HFFc6 (cell line): ENCODE data around the gene GBP1. TPM values are rescaled to one million over a fixed set of nuclear protein-coding genes. Genes with fewer than 3 reads are reported as not detected.

ENCODE experiments used
- DNase-seq: peaks from one replicate; pipeline ENCODE4 v3.0.0-alpha.2; 2018
- H3K27ac Mint-ChIP-seq: 2 replicates; pipeline ENCODE4 v1.8.0; 2020; ENCODE audit warnings: mild to moderate bottlenecking, mixed read lengths
- H3K27me3 Mint-ChIP-seq: 2 replicates; pipeline ENCODE4 v1.8.0; 2021; ENCODE audit warnings: mild to moderate bottlenecking, moderate library complexity, mixed read lengths; ENCODE audit not compliant: insufficient read depth
- H3K36me3 Mint-ChIP-seq: 2 replicates; pipeline ENCODE4 v1.8.0; 2021; ENCODE audit warnings: low read depth, mixed read lengths
- H3K4me1 Mint-ChIP-seq: 2 replicates; pipeline ENCODE4 v1.8.0; 2020; ENCODE audit warnings: low read depth, mixed read lengths
- H3K4me3 Mint-ChIP-seq: 2 replicates; pipeline ENCODE4 v1.8.0; 2020; ENCODE audit warnings: mild to moderate bottlenecking, moderate library complexity, mixed read lengths
- H3K9me3 Mint-ChIP-seq: 2 replicates; pipeline ENCODE4 v1.8.0; 2020; ENCODE audit warnings: mild to moderate bottlenecking, mixed read lengths
- CTCF ChIP-seq: fragments of 200-600 bp; sonication (generic); IDR thresholded peaks from 2 replicates; pipeline ENCODE4 v1.5.0; 2021; ENCODE audit warnings: antibody characterized with exemption, mild to moderate bottlenecking
- total RNA-seq, 6 experiments: library from RNA; stranded (reverse); fragmentation: NEBNext Ultra II Directional; extraction: Animal tissue kit (Norgen Biotek cat#: 25700); gene quantifications; 2 replicates in 1 of 6; 3 replicates in 5 of 6; pipeline ENCODE4 v1.2.3, GENCODE V29; 2021

Gene GBP1
- total RNA-seq, 6 experiments from 2014 or later = 26.7 to 32.7 (median 29.9) TPM

GRCh38 chr1:89044970-89045721 is 19.9 kb downstream of the GBP1 start:
- no peak overlapping the region for H3K4me3 Mint-ChIP-seq
- no peak overlapping the region for H3K27ac Mint-ChIP-seq
- peaks cover 6% of the 10 kb centered on the region; the same call in 1 of the 2 replicates for H3K27me3 Mint-ChIP-seq
- TF ChIP-seq CTCF = no peak
- no peak for DNase-seq
- H3K9me3 Mint-ChIP-seq = peaks cover 4% of the 10 kb centered on the region; the same call in 1 of the 2 replicates
- H3K36me3 Mint-ChIP-seq = no peaks in the 10 kb centered on the region
- H3K4me1 Mint-ChIP-seq = peaks cover 15% of the 10 kb centered on the region

DNA sequence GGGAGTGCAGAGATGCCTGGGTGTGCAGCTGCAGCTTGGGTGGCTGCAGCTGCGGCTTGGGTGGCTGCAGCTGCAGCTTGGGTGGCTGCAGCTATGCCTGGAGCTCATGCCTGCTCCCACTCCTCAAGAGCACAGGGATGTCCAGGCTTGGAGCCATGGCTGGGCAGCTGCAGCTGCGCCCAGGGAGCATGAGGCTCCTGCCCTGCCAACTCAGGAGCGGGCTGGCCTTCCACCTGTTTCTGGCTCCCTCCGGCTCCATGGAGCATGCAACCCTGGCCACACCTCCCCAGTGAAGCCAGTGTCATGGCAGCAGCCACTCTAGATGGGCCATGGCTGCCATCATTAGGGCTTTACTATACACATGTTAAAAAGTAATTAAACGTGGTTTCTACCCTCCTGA is 21.1 kb downstream of the GBP1 start:
- no peak overlapping the region for H3K4me3 Mint-ChIP-seq
- no peaks in the 10 kb centered on the region for H3K36me3 Mint-ChIP-seq
- no peak overlapping the region for H3K27ac Mint-ChIP-seq
- H3K9me3 Mint-ChIP-seq = peaks cover 4% of the 10 kb centered on the region; the same call in 1 of the 2 replicates
- DNase-seq = no peak
- peaks cover 15% of the 10 kb centered on the region for H3K4me1 Mint-ChIP-seq
- H3K27me3 Mint-ChIP-seq = peaks cover 8% of the 10 kb centered on the region; the same call in 1 of the 2 replicates
- no peak for TF ChIP-seq CTCF

- H3K27me3 Mint-ChIP-seq = peaks cover 8% of the 10 kb centered on the region; the same call in 1 of the 2 replicates
- no peak for DNase-seq
- no peak overlapping the region for H3K27ac Mint-ChIP-seq
- H3K4me3 Mint-ChIP-seq = no peak overlapping the region
- no peak for TF ChIP-seq CTCF
- H3K9me3 Mint-ChIP-seq = peaks cover 4% of the 10 kb centered on the region; the same call in 1 of the 2 replicates
- no peaks in the 10 kb centered on the region for H3K36me3 Mint-ChIP-seq
- peaks cover 15% of the 10 kb centered on the region for H3K4me1 Mint-ChIP-seq
Observed at GRCh38 chr1:89042491-89042890, 22.5 kb downstream of the GBP1 start.

DNA sequence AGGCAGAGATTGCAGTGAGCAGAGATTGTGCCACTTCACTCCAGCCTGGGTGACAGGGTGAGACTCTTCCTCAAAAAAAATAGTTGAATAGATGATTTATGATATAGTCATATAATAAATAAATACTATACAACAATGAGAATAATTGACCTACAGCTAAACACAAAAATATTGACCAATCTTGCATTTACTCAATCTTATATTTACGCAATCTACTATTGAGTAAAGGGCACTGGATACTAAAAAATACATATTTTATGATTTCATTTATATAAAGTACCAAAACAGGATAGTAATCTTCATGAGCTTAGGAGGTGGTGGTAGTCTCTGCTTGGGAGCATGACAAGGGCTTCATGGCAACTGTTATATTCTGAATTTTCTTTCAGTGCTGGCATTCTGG is 23.3 kb downstream of the GBP1 start:
- no peaks in the 10 kb centered on the region for H3K36me3 Mint-ChIP-seq
- H3K4me1 Mint-ChIP-seq = peaks cover 15% of the 10 kb centered on the region
- peaks cover 8% of the 10 kb centered on the region; the same call in 1 of the 2 replicates for H3K27me3 Mint-ChIP-seq
- no peak for TF ChIP-seq CTCF
- no peak overlapping the region for H3K4me3 Mint-ChIP-seq
- peaks cover 4% of the 10 kb centered on the region; the same call in 1 of the 2 replicates for H3K9me3 Mint-ChIP-seq
- H3K27ac Mint-ChIP-seq = no peak overlapping the region
- no peak for DNase-seq

GRCh38 chr1:89041119-89041641 is 23.8 kb downstream of the GBP1 start:
- H3K27ac Mint-ChIP-seq = no peak overlapping the region
- DNase-seq = peak; percentile 26
- peaks cover 15% of the 10 kb centered on the region for H3K4me1 Mint-ChIP-seq
- no peaks in the 10 kb centered on the region for H3K36me3 Mint-ChIP-seq
- H3K4me3 Mint-ChIP-seq = peak overlapping the region; percentile 27; the same call in 1 of the 2 replicates
- no peak for TF ChIP-seq CTCF
- peaks cover 4% of the 10 kb centered on the region; the same call in 1 of the 2 replicates for H3K9me3 Mint-ChIP-seq
- peaks cover 8% of the 10 kb centered on the region; the same call in 1 of the 2 replicates for H3K27me3 Mint-ChIP-seq
